Immature natural killer cell (primary cell): Measurements from ENCODE around the gene COMP. TPM values are rescaled to one million over a fixed set of nuclear protein-coding genes. Genes with fewer than 3 reads are reported as not detected.
"Not testable (repeated sequence)": the region's sequence is repeated elsewhere in the genome, so short reads cannot be mapped to it uniquely, and the experiment has no call there.

ENCODE experiments used
- DNase-seq, 3 donors: peaks; one replicate each; pipeline ENCODE4 v3.0.0; 2022; ENCODE audit warnings: mixed read lengths in 1 of 3
- H3K27ac Mint-ChIP-seq, 6 donors: one replicate each; pipeline ENCODE4 v1.8.0; 2020; ENCODE audit warnings: mixed read lengths in 6 of 6, mild to moderate bottlenecking in 5 of 6, inconsistent platforms in 4 of 6, moderate library complexity in 3 of 6
- H3K27me3 Mint-ChIP-seq, 3 donors: one replicate each; pipeline ENCODE4 v1.8.0; 2020 to 2021; ENCODE audit warnings: low read depth in 3 of 3, mild to moderate bottlenecking in 3 of 3, mixed read lengths in 3 of 3, moderate library complexity in 3 of 3, inconsistent platforms in 1 of 3
- H3K36me3 Mint-ChIP-seq, 3 donors: one replicate each; pipeline ENCODE4 v1.8.0; 2020; ENCODE audit warnings: mixed read lengths in 3 of 3, inconsistent platforms in 2 of 3, mild to moderate bottlenecking in 2 of 3
- H3K4me1 Mint-ChIP-seq, 2 donors: one replicate each; pipeline ENCODE4 v1.8.0; 2020; ENCODE audit warnings: inconsistent platforms in 2 of 2, mild to moderate bottlenecking in 2 of 2, mixed read lengths in 2 of 2, moderate library complexity in 1 of 2
- H3K4me3 Mint-ChIP-seq, 5 donors: one replicate each; pipeline ENCODE4 v1.8.0; 2020; ENCODE audit warnings: mild to moderate bottlenecking in 5 of 5, mixed read lengths in 5 of 5, inconsistent platforms in 3 of 5, moderate library complexity in 3 of 5
- H3K9me3 Mint-ChIP-seq, 6 donors: one replicate each; pipeline ENCODE4 v1.8.0; 2020; ENCODE audit warnings: mild to moderate bottlenecking in 6 of 6, mixed read lengths in 6 of 6, inconsistent platforms in 4 of 6, moderate library complexity in 3 of 6
- polyA plus RNA-seq, 3 donors: library from polyadenylated mRNA; unstranded; fragments of 300-500 nt; fragmentation: Illumina TruSeq; gene quantifications; one replicate each; pipeline ENCODE4 v1.2.3, GENCODE V29; 2021

Gene COMP
- polyA plus RNA-seq, 3 donors from 2014 or later: not detected

DNA sequence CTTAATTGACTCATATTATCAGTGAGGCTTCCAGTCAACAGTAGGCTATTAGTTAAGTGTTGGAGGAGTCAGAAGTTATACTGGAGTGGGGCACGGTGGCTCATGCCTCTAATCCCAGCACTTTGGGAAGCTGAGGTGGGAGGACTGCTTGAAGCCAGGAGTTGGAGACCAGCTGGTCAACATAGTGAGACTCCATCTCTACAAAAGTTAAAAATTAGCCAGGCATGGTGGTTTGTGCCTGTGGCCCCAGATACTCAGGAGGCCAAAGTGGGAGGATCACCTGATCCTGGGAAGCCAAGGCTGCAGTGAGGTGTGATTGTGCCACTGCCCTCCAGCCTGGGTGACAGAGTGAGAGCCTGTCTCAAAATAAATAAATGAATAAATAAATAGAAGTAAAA lies 53.2 kb downstream of the COMP start:
- peak overlapping the region in 1 of 6 donors; percentile 34 for H3K27ac Mint-ChIP-seq
- H3K9me3 Mint-ChIP-seq: no peaks in the 10 kb centered on the region
- no peak overlapping the region for H3K4me3 Mint-ChIP-seq
- H3K4me1 Mint-ChIP-seq: peaks cover 0 to 2% of the 10 kb centered on the region in 2 donors
- peaks cover 0 to 3% (median 0%) of the 10 kb centered on the region in 3 donors for H3K27me3 Mint-ChIP-seq
- DNase-seq: no peak
- H3K36me3 Mint-ChIP-seq: no peaks in the 10 kb centered on the region

DNA sequence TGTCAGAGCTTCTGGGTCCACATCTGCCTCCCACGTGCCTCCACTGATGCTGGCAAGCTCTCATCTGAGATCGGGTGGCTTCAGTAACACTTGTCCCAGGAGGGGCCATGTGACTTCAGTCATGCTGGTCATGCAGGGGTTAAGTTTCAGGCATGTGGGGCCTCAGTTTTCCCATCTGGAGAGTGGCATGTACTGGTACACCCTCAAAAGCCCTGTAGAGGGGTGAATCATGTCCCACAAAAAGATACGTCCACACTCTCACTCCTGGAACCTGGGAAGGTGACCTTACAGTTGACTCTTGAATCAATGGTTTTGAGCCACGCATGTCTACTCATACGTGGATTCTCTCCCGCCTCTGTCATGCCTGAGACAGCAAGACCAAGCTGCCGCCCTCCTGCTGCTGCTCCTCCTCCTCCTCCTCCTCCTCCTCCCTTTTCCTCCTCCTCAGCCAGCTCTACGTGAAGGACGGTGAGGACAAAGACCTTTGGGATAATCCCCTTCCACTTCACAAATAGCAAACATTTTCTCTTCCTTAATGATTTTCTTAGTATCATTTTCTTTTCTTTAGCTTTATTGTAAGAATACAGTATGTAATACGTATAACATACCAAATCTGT lies 53.7 kb downstream of the COMP start:
- Mint-ChIP-seq H3K27me3 (peaks cover 0 to 3% (median 0%) of the 10 kb centered on the region in 3 donors), H3K27ac (peak overlapping the region in 1 of 6 donors; percentile 34), H3K9me3 (no peaks in the 10 kb centered on the region), H3K4me1 (peaks cover 0 to 3% of the 10 kb centered on the region in 2 donors), H3K36me3 (no peaks in the 10 kb centered on the region), H3K4me3 (no peak overlapping the region)
- DNase-seq: no peak

DNA sequence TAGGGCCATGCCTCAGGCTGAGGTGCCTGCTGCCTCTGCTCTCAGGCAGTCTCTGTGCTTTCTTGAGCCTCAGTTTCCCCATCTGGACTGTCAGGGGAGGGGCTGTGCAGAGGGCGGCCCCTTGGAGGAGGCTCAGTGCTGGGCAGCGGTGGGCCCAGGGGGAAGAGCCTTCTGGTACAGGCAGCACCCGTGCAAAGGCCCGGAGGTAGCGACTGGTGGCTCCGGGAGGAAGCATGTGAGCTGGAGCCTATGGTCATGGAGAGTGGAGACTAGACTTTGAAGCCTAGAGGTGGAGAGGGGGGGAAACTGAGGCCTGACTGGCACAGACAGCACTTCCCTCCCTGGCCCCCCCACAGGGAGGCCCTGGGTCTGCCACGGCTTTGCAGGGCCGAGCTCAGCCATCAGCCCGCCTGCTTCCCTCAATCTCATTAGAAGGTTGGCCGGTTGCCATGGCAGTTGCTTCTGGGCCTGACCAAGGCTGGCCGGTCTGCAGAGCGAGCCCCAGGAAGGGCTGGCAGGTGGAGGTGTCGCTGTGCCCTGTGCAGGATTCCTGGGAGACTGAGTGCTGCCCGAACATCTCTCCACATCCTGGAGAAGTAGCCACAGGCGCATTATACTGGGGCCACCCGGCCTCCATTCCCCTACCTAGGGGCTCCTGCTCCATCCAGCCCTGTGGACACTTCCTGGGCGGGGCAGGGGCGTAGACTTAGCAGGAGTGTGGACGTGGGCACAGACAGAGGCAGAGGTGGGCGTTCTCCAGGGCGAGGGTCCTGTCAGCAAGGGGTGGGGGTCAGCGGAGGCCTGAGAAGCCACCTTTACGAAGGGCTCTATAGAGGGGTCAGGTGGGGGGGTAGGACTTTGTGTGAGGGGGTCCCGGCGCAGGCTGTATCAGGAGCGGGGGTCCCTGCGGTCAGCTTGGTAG lies 54.4 kb downstream of the COMP start:
- DNase-seq: no peak
- Mint-ChIP-seq H3K27me3 (peaks cover 0 to 3% (median 0%) of the 10 kb centered on the region in 3 donors), H3K4me1 (peaks cover 0 to 4% of the 10 kb centered on the region in 2 donors), H3K27ac (no peak overlapping the region), H3K9me3 (no peaks in the 10 kb centered on the region), H3K36me3 (no peaks in the 10 kb centered on the region), H3K4me3 (no peak overlapping the region)

GRCh38 chr19:18735752-18736151 lies 55.4 kb downstream of the COMP start:
- DNase-seq: no peak
- Mint-ChIP-seq H3K4me3 (no peak overlapping the region), H3K4me1 (peaks cover 5 to 8% of the 10 kb centered on the region in 2 donors), H3K9me3 (no peaks in the 10 kb centered on the region), H3K27ac (no peak overlapping the region), H3K27me3 (peaks cover 0 to 3% (median 0%) of the 10 kb centered on the region in 3 donors), H3K36me3 (no peaks in the 10 kb centered on the region)

DNA sequence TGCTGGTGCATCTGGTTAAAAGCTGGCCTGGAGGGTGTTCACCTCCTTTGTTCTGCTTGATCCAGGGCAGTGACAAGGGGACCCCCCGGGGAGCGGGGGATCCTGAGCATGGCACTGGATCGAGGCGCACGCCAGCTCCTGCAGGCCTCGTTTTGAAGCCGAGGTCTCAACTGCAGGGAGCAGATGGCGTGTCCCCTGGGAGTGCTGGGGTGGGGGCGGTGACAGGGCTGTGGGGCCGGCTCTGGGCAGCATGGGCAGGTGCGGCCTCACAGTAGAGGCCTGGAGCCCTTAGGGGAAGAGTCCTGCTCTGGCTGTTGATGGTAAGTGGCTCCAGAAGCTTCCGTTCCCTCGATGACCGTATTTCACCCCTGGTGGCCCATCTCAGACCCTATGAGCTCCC lies 55.8 kb downstream of the COMP start:
- H3K36me3 Mint-ChIP-seq: no peaks in the 10 kb centered on the region
- no peaks in the 10 kb centered on the region for H3K9me3 Mint-ChIP-seq
- no peak overlapping the region for H3K27ac Mint-ChIP-seq

DNA sequence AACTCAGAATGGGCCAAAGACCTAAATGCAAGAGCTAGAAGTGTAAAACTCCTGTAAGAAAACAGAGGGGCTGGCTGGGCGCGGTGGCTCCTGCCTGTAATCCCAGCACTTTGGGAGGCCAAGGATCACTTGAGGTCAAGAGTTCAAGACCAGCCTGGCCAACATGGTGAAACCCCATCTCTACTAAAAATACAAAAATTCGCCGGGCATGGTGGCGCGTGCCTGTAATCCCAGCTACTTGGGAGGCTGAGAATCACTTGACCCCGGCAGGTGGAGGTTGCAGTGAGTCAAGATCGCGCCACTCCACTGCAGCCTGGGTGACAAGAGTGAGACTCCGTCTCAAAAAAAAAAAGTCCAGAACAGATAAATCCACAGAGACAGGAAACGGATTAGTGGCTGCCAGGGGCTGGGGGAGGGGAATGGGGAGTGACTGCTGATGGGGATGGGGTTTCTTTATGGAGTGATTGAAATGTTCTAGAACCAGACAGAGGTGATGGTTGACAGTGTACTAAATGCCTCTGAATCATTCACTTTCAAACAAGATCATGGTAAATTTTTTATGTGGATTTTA lies 57.3 kb downstream of the COMP start:
- H3K4me3 Mint-ChIP-seq, H3K4me1 Mint-ChIP-seq, DNase-seq, H3K9me3 Mint-ChIP-seq, H3K27me3 Mint-ChIP-seq, H3K36me3 Mint-ChIP-seq: not testable (repeated sequence)
- H3K27ac Mint-ChIP-seq: peak overlapping the region in 1 of 6 donors; percentile 81

More for the DNA sequence above, 55.8 kb downstream of the COMP start:
- no peak overlapping the region for H3K4me3 Mint-ChIP-seq
- H3K27me3 Mint-ChIP-seq: peaks cover 0 to 3% (median 0%) of the 10 kb centered on the region in 3 donors
- peaks cover 5 to 8% of the 10 kb centered on the region in 2 donors for H3K4me1 Mint-ChIP-seq
- no peak for DNase-seq

GRCh38 chr19:18733196-18733647 lies 57.9 kb downstream of the COMP start:
- Mint-ChIP-seq H3K4me1 (peaks cover 5 to 8% of the 10 kb centered on the region in 2 donors), H3K27me3 (peaks cover 0 to 1% (median 0%) of the 10 kb centered on the region in 3 donors), H3K36me3 (no peaks in the 10 kb centered on the region), H3K27ac (peak overlapping the region in 1 of 6 donors; percentile 81), H3K4me3 (no peak overlapping the region), H3K9me3 (no peaks in the 10 kb centered on the region)
- no peak for DNase-seq

Other genes starting within 250 kb of the COMP start
- 100 to 1,000 TPM in 1 of 3 donors, 10 to 100 TPM in 2; 85.7 to 137 (median 94.5) TPM for gene FKBP8, start 247.7 kb downstream of the COMP start, polyA plus RNA-seq
- gene KXD1, start 233.4 kb downstream of the COMP start, polyA plus RNA-seq: 100 to 1,000 TPM in 1 of 3 donors, 10 to 100 TPM in 2; 85.9 to 134 (median 93.0) TPM
- 1,000 to 10,000 TPM in 1 of 3 donors, 100 to 1,000 TPM in 2; 613 to 1,093 (median 997) TPM for gene UBA52, start 219.4 kb downstream of the COMP start, polyA plus RNA-seq
- gene REX1BD, start 202.5 kb downstream of the COMP start, polyA plus RNA-seq: 100 to 1,000 TPM; 123 to 175 (median 146) TPM
- gene CRLF1, start 184.5 kb downstream of the COMP start, polyA plus RNA-seq: 1 to 10 TPM in 1 of 3 donors, under 1 TPM in 1, not detected in 1; 0.89 to 1.2 TPM
- not detected for gene TMEM59L, start 178.4 kb downstream of the COMP start, polyA plus RNA-seq
- 1 to 10 TPM; 1.6 to 4.8 (median 4.5) TPM for gene KLHL26, start 154.3 kb downstream of the COMP start, polyA plus RNA-seq
- 1 to 10 TPM in 1 of 3 donors, under 1 TPM in 2; 0.50 to 1.1 (median 0.85) TPM for gene CRTC1, start 107.6 kb downstream of the COMP start, polyA plus RNA-seq
- gene UPF1, start 40.7 kb upstream of the COMP start, polyA plus RNA-seq: 10 to 100 TPM in 1 of 3 donors, 1 to 10 TPM in 2; 1.1 to 16.6 (median 5.2) TPM
- not detected for gene CERS1, start 104.9 kb upstream of the COMP start, polyA plus RNA-seq
- 100 to 1,000 TPM; 378 to 407 (median 401) TPM for gene COPE, start 128.1 kb upstream of the COMP start, polyA plus RNA-seq
- 10 to 100 TPM; 33.1 to 54.2 (median 48.9) TPM for gene DDX49, start 128.4 kb upstream of the COMP start, polyA plus RNA-seq
- under 1 TPM in 1 of 3 donors, not detected in 2; 0.47 TPM for gene HOMER3, start 149.9 kb upstream of the COMP start, polyA plus RNA-seq
- gene SUGP2, start 242.2 kb upstream of the COMP start, polyA plus RNA-seq: 10 to 100 TPM in 1 of 3 donors, 1 to 10 TPM in 2; 7.4 to 19.4 (median 7.9) TPM
- gene ARMC6, start 242.3 kb upstream of the COMP start, polyA plus RNA-seq: 10 to 100 TPM; 45.8 to 58.4 (median 49.9) TPM